Muscle layer of colon (tissue), 2 donors: ENCODE results near the gene ATG10.
"Not testable (repeated sequence)": the region's sequence is repeated elsewhere in the genome, so short reads cannot be mapped to it uniquely, and the experiment has no call there.

Source experiments
- H3K27ac ChIP-seq: one replicate; pipeline ENCODE4 v1.7.0; 2013; ENCODE audit warnings: low read depth, mild to moderate bottlenecking, low read length, moderate library complexity
- H3K27me3 ChIP-seq, 2 donors: one replicate each; pipeline ENCODE4 v1.7.0; 2013; ENCODE audit warnings: low read length in 2 of 2, mild to moderate bottlenecking in 2 of 2; ENCODE audit not compliant: insufficient read depth in 2 of 2, control insufficient read depth in 1 of 2
- H3K36me3 ChIP-seq: one replicate; pipeline ENCODE4 v1.7.0; 2013; ENCODE audit warnings: mild to moderate bottlenecking, low read length; ENCODE audit not compliant: insufficient read depth
- H3K4me1 ChIP-seq: one replicate; pipeline ENCODE4 v1.7.0; 2013; ENCODE audit warnings: mild to moderate bottlenecking, low read length; ENCODE audit not compliant: insufficient read depth
- H3K4me3 ChIP-seq, 2 donors: one replicate each; pipeline ENCODE4 v1.7.0; 2013; ENCODE audit warnings: low read length in 2 of 2, low read depth in 1 of 2, mild to moderate bottlenecking in 1 of 2, moderate library complexity in 1 of 2
- H3K9ac ChIP-seq: one replicate; pipeline ENCODE4 v1.7.0; 2013; ENCODE audit warnings: low read length
- H3K9me3 ChIP-seq: one replicate; pipeline ENCODE4 v1.7.0; 2013; ENCODE audit warnings: mild to moderate bottlenecking, low read length
- donor health status: abdominal sarcoma.
- donor health status: Adenocarcinoma of cecum.

ATG10 gene

DNA sequence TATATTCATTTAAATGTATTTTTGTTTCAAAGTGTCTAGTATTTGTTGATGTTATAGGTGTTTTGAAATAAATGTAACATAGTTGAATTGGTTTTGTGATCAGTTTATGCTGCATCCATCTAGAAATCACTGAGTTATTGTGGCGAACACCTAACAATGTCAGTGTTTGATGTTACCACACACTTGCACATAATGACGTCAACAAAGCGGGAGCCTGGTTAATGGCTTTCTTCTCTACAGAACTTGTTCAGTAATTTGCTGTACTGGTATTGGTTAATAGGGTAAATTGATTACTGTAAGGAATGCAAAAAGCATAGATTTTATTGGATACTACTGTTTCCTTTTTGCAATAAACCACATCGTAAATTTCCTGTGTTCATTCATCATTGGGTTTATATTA, 133.0 kb downstream of the ATG10 start:
- Histone ChIP-seq H3K27ac (no peak overlapping the region), H3K9me3 (no peaks in the 10 kb centered on the region), H3K27me3 (no peaks in the 10 kb centered on the region), H3K4me1 (peaks cover 4% of the 10 kb centered on the region), H3K36me3 (no peaks in the 10 kb centered on the region), H3K9ac (no peak overlapping the region), H3K4me3 (no peak overlapping the region)

DNA sequence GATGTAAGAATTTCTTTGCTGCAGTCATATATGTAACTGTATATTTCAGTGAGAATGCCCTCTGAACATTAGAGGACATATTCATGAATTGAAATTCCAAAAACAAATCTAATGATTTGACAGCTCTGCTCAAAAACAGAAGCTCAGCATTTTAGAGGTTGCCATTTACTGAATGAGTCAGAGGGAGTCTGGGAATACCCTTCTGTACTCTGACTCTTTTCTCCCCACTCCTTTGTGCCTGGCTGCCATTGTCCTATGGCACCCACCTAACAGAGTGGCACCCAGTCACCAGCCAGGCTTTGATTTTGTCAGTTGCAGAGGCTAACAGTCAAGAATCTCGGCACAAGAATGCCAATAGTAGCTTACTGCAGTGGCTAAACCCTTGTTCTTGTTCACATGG, 133.6 kb downstream of the ATG10 start:
- H3K4me3 ChIP-seq: no peak overlapping the region
- peaks cover 4% of the 10 kb centered on the region for H3K4me1 ChIP-seq
- H3K36me3 ChIP-seq: no peaks in the 10 kb centered on the region
- H3K9me3 ChIP-seq: no peaks in the 10 kb centered on the region
- no peak overlapping the region for H3K27ac ChIP-seq
- no peak overlapping the region for H3K9ac ChIP-seq
- no peaks in the 10 kb centered on the region for H3K27me3 ChIP-seq

DNA sequence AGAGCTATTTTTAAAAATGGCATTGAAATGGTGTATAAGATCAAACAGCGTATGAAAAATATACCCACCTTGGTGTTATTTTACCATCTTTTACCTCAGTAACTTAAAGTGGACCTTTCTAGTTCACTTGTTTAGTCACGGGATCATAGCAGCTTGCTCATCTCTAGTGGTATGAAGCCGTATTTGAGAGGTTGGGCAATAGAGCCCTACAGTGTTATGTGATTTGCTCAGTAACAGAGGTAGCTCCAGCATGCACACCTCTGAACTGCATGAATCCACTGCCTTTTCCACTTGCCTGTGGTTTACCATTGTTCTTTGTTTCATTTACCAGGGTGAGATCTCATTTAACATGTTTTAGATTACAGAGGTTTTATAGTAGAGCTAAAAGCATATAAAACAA, 134.4 kb downstream of the ATG10 start:
- no peak overlapping the region for H3K4me3 ChIP-seq
- H3K9ac ChIP-seq: no peak overlapping the region
- H3K9me3 ChIP-seq: no peaks in the 10 kb centered on the region
- H3K36me3 ChIP-seq: no peaks in the 10 kb centered on the region
- no peak overlapping the region for H3K27ac ChIP-seq
- no peaks in the 10 kb centered on the region for H3K27me3 ChIP-seq
- peaks cover 4% of the 10 kb centered on the region for H3K4me1 ChIP-seq

DNA sequence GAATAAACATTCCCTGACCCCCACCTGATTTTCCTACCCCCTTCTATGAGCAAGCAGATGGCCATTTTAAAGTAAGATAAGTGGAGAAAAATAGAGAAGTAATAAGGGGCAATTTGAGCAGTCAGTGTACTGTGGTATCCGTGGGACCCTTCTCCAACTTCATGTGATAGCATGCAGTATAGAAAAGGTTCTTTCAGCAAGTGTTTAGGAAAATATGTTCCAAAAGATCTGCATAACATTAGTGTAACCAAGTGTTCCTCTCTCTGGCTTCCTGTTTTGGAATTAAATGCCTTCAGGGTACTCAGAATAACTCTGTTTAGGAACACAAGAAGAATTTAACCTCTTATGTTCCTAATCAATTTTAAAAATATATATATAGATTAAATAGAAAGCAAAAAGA, 134.9 kb downstream of the ATG10 start:
- Histone ChIP-seq H3K36me3 (no peaks in the 10 kb centered on the region), H3K4me3 (no peak overlapping the region), H3K9ac (no peak overlapping the region), H3K27ac (no peak overlapping the region), H3K9me3 (no peaks in the 10 kb centered on the region), H3K27me3 (no peaks in the 10 kb centered on the region), H3K4me1 (peaks cover 4% of the 10 kb centered on the region)

DNA sequence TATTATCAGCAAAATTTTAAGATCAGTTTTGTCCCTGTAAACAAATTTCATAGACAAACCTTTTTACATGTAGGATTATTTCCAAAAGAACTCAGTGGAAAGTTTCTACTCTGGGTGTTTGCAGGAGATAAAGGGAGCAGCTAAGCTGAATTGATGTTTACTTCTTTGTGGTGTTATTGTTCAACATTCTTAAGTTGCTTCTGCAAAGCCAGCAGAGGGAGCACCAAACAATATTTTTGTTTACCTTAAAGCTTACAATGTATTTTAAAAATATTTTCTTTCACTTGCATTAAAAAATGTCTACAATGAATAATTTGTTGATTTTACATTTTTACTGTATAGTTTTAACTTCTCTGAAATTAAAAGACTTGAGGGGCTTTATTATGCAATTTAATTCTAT, 135.4 kb downstream of the ATG10 start:
- no peaks in the 10 kb centered on the region for H3K9me3 ChIP-seq
- no peak overlapping the region for H3K27ac ChIP-seq
- H3K27me3 ChIP-seq: no peaks in the 10 kb centered on the region
- H3K4me3 ChIP-seq: no peak overlapping the region
- no peaks in the 10 kb centered on the region for H3K36me3 ChIP-seq
- H3K4me1 ChIP-seq: peaks cover 4% of the 10 kb centered on the region
- H3K9ac ChIP-seq: no peak overlapping the region

DNA sequence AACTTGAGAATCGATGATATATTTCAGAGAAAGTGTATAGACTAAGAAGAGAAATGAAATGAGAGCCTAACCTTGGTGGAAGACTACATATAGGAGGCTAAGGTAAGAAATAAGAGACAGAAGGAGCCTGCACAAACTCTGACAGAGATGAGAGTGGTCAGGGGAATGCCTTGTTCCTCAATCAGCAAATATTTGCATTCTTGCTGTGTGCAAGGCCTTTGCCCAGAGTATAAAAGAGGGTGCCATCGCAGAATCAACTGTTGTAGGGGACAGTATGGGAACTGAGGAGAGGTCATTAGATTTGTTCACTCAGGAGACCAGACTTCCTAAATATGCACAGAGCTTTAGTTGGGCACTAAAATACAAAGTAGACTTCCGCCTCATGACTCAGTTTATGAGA, 137.2 kb downstream of the ATG10 start:
- H3K9me3 ChIP-seq: no peaks in the 10 kb centered on the region
- H3K36me3 ChIP-seq: no peaks in the 10 kb centered on the region
- no peak overlapping the region for H3K27ac ChIP-seq
- no peaks in the 10 kb centered on the region for H3K27me3 ChIP-seq
- peaks cover 4% of the 10 kb centered on the region for H3K4me1 ChIP-seq
- H3K9ac ChIP-seq: no peak overlapping the region
- no peak overlapping the region for H3K4me3 ChIP-seq

DNA sequence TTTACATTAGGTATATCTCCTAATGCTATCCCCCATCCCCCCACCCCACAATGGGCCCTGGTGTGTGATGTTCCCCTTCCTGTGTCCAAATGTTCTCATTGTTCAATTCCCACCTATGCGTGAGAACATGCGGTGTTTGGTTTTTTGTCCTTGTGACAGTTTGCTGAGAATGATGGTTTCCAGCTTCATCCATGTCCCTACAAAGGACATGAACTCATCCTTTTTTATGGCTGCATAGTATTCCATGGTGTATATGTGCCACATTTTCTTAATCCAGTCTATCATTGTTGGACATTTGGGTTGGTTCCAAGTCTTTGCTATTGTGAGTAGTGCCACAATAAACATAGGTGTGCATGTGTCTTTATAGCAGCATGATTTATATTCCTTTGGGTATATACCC, 138.1 kb downstream of the ATG10 start:
- not testable (repeated sequence) for H3K4me1 ChIP-seq, H3K9me3 ChIP-seq, H3K27ac ChIP-seq, H3K9ac ChIP-seq, H3K4me3 ChIP-seq, H3K36me3 ChIP-seq, H3K27me3 ChIP-seq

DNA sequence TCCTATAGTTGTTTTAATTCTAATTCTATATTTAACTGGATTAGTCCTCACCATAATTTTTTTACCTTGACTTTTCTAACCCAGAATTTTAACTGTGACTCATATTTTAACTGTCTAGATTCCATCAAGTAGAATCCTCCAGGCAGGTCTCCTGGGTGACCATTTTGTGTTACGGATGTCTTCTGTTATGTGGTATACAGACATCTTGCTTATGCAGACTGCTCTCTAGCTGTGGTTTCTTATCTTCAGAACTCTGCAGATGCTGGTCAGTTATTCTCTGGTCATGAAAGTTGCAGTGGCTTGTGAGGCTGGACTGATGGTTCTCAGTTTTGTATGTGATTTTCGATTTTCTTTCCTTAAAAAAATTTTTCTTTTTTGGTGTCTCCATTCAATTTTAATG, 139.4 kb downstream of the ATG10 start:
- Histone ChIP-seq H3K4me3 (no peak overlapping the region), H3K4me1 (peaks cover 4% of the 10 kb centered on the region), H3K27me3 (no peaks in the 10 kb centered on the region), H3K9me3 (no peaks in the 10 kb centered on the region), H3K36me3 (no peaks in the 10 kb centered on the region), H3K27ac (no peak overlapping the region), H3K9ac (no peak overlapping the region)

DNA sequence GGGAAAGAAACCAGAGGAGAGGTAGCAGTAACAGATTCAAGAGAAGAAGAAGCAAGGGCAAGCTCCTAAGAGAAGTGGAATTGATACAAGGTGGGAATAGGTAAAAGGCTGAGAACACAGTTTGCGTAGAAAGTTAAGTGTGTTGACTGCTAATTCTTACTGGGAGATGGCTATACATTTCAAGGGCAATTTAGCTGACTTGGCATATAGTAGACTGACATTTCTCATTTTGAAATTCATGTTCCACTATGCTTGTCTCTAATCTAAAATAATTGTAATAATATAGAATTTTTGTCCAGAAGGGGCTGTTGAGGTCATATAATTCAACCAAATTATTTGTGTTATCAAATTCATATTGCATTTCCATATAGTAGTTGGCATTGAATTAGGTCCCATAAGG, 144.0 kb downstream of the ATG10 start:
- H3K27ac ChIP-seq: no peak overlapping the region
- H3K36me3 ChIP-seq: no peaks in the 10 kb centered on the region
- H3K9ac ChIP-seq: no peak overlapping the region
- H3K4me3 ChIP-seq: no peak overlapping the region
- H3K27me3 ChIP-seq: no peaks in the 10 kb centered on the region
- no peaks in the 10 kb centered on the region for H3K4me1 ChIP-seq
- H3K9me3 ChIP-seq: no peaks in the 10 kb centered on the region

DNA sequence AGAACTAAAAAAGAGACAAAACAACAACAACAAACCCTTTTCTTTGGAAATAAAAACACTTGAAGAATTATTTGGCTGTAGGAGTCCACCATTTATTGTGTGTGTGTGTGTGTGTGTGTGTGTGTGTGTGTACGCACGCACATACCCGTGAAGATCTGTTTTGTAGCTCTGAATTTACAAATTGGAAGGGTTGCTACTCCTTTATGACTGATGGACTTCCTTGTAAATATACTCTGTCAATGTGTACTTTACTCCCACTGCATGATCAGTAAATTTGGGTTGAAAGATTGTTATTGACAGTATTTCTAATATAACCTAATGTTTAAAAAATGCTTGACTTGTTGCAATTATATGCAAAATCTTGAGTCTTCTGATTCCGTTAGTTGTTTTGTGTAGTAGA, 148.1 kb downstream of the ATG10 start:
- Histone ChIP-seq H3K9me3 (no peaks in the 10 kb centered on the region), H3K36me3 (no peaks in the 10 kb centered on the region), H3K4me3 (no peak overlapping the region), H3K4me1 (no peaks in the 10 kb centered on the region), H3K9ac (no peak overlapping the region), H3K27ac (no peak overlapping the region), H3K27me3 (no peaks in the 10 kb centered on the region)

DNA sequence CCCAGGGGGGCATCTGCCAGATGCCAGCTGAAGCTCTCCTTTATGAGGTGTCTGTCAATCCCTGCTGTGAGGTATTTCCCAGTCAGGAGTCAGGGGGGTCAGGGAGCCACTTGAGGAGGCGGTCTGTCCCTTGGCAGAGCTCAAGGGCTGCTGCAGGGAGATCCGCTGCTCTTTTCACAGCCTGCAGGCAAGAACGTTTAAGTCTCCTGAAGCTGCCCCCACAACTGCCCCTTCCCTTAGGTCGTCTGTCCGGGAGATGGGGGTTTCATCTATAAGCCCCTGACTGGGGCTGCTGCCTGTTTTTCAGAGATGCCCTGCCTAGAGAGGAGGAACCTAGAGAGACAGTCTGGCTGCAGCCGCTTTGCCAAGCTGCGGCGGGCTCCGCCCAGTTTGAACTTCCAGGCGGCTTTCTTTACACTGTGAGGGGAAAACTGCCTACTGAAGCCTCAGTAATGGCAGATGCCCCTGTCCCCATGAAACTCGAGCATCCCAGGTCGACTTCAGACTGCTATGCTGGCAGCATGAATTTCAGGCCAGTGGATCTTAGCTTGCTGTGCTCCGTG, 158.0 kb downstream of the ATG10 start:
- no peaks in the 10 kb centered on the region for H3K27me3 ChIP-seq
- no peaks in the 10 kb centered on the region for H3K9me3 ChIP-seq
- H3K9ac ChIP-seq: no peak overlapping the region
- no peak overlapping the region for H3K4me3 ChIP-seq
- no peaks in the 10 kb centered on the region for H3K36me3 ChIP-seq
- H3K4me1 ChIP-seq: no peaks in the 10 kb centered on the region
- no peak overlapping the region for H3K27ac ChIP-seq

DNA sequence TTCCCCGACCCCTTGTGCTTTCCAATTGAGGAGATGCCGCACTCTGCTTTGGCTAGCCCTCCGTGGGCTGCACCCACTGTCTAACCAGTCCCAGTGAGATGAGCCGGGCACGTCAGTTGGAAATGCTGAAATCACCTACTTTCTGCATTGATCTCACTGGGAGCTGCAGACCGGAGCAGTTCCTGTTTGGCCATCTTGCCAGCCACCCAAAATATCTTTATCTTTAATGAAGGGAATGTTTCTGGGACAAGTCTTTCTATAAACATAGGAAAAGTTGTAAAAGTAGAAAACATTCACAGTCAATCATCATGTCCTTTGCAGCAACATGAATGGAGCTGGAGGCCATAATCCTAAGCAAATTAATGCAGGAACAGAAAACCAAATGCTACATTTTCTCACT, 158.8 kb downstream of the ATG10 start:
- Histone ChIP-seq H3K27me3 (no peaks in the 10 kb centered on the region), H3K27ac (no peak overlapping the region), H3K4me3 (no peak overlapping the region), H3K36me3 (no peaks in the 10 kb centered on the region), H3K9ac (no peak overlapping the region), H3K9me3 (no peaks in the 10 kb centered on the region), H3K4me1 (no peaks in the 10 kb centered on the region)
